Kidney epithelial cell (primary cell): Measurements from ENCODE around the gene CHCHD3. TPM values are rescaled to one million over a fixed set of nuclear protein-coding genes. Genes with fewer than 3 reads are reported as not detected.
"Not testable (repeated sequence)": the region's sequence is repeated elsewhere in the genome, so short reads cannot be mapped to it uniquely, and the experiment has no call there.

Source experiments
- DNase-seq: peaks from one replicate; pipeline ENCODE4 v3.0.0-alpha.2; 2010; ENCODE audit warnings: low read depth
- H3K27me3 ChIP-seq: 2 replicates; pipeline ENCODE4 v1.6.0; 2011; ENCODE audit warnings: low read length; ENCODE audit not compliant: control insufficient read depth, insufficient read depth
- H3K36me3 ChIP-seq: 2 replicates; pipeline ENCODE4 v1.5.1; 2011; ENCODE audit warnings: low read length; ENCODE audit not compliant: control insufficient read depth, insufficient read depth
- H3K4me3 ChIP-seq: 2 replicates; pipeline ENCODE4 v1.5.1; 2011; ENCODE audit warnings: low read depth, mild to moderate bottlenecking, control low read depth, low read length
- CTCF ChIP-seq: IDR thresholded peaks from 2 replicates; pipeline ENCODE4 v1.5.1; 2011; ENCODE audit warnings: mild to moderate bottlenecking, moderate library complexity, low read length, control low read depth, inconsistent platforms; ENCODE audit not compliant: insufficient read depth, poor library complexity, severe bottlenecking
- total RNA-seq: library from RNA; depleted of rRNA; stranded (reverse); fragments of >200 nt; gene quantifications from 2 replicates; pipeline ENCODE4 v1.2.3, GENCODE V29; 2015

Gene CHCHD3
- total RNA-seq, 1 donor from 2014 or later = 119 TPM

- TF ChIP-seq CTCF = no peak
- Histone ChIP-seq H3K27me3 (no peaks in the 10 kb centered on the region), H3K4me3 (no peak overlapping the region), H3K36me3 (no peaks in the 10 kb centered on the region)
- no peak for DNase-seq
Measured at GRCh38 chr7:132907380-132907940, 174.4 kb downstream of the CHCHD3 start.

- no peak for TF ChIP-seq CTCF
- Histone ChIP-seq H3K36me3 (no peaks in the 10 kb centered on the region), H3K4me3 (no peak overlapping the region), H3K27me3 (no peaks in the 10 kb centered on the region)
- DNase-seq = no peak
Measured at GRCh38 chr7:132906193-132906835, 175.6 kb downstream of the CHCHD3 start.

- not testable (repeated sequence) for H3K4me3 ChIP-seq, H3K27me3 ChIP-seq, H3K36me3 ChIP-seq, DNase-seq
Measured at GRCh38 chr7:132905136-132905535, 176.8 kb downstream of the CHCHD3 start.

GRCh38 chr7:132904209-132904608, 177.7 kb downstream of the CHCHD3 start:
- Histone ChIP-seq H3K36me3 (no peaks in the 10 kb centered on the region), H3K4me3 (no peak overlapping the region), H3K27me3 (no peaks in the 10 kb centered on the region)
- TF ChIP-seq CTCF = no peak
- no peak for DNase-seq

GRCh38 chr7:132902294-132902693, 179.6 kb downstream of the CHCHD3 start:
- not testable (repeated sequence) for DNase-seq

GRCh38 chr7:132901241-132901640, 180.6 kb downstream of the CHCHD3 start:
- no peak overlapping the region for H3K4me3 ChIP-seq
- H3K27me3 ChIP-seq = no peaks in the 10 kb centered on the region
- no peak for DNase-seq
- no peaks in the 10 kb centered on the region for H3K36me3 ChIP-seq
- TF ChIP-seq CTCF = no peak

More at GRCh38 chr7:132902294-132902693, 179.6 kb downstream of the CHCHD3 start:
- H3K36me3 ChIP-seq, H3K27me3 ChIP-seq, H3K4me3 ChIP-seq: not testable (repeated sequence)

- DNase-seq = no peak
- Histone ChIP-seq H3K36me3 (no peaks in the 10 kb centered on the region), H3K27me3 (no peaks in the 10 kb centered on the region), H3K4me3 (no peak overlapping the region)
- TF ChIP-seq CTCF = no peak
Measured at GRCh38 chr7:132899833-132900232, 182.1 kb downstream of the CHCHD3 start.

GRCh38 chr7:132898641-132899175, 183.2 kb downstream of the CHCHD3 start:
- not testable (repeated sequence) for DNase-seq, H3K27me3 ChIP-seq, H3K36me3 ChIP-seq, H3K4me3 ChIP-seq
